ENCODE results near the gene SALL1.

Gene SALL1

DNA sequence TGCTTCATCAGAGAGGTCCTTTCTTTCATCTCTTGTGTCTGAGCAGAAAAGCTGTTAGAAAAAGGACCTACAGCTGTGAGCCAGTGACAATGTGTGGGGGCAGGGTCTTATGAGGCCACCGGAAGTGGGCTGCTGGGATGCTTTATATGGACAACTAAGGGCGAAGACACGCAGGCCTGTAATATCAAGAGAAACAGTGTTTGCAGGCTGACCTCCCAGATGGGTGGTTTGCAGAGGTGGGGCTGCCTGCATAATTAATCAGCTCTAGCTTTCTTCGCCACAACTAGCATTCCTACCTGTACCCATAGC, 30.4 kb upstream of the SALL1 start:
- no peaks in the 10 kb centered on the region for H3K36me3 Mint-ChIP-seq (ENCODE audit: low read depth)
- no peak overlapping the region for H3K4me3 Mint-ChIP-seq
- TF ChIP-seq, protein P1, sequence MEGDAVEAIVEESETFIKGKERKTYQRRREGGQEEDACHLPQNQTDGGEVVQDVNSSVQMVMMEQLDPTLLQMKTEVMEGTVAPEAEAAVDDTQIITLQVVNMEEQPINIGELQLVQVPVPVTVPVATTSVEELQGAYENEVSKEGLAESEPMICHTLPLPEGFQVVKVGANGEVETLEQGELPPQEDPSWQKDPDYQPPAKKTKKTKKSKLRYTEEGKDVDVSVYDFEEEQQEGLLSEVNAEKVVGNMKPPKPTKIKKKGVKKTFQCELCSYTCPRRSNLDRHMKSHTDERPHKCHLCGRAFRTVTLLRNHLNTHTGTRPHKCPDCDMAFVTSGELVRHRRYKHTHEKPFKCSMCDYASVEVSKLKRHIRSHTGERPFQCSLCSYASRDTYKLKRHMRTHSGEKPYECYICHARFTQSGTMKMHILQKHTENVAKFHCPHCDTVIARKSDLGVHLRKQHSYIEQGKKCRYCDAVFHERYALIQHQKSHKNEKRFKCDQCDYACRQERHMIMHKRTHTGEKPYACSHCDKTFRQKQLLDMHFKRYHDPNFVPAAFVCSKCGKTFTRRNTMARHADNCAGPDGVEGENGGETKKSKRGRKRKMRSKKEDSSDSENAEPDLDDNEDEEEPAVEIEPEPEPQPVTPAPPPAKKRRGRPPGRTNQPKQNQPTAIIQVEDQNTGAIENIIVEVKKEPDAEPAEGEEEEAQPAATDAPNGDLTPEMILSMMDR (IDR thresholded peaks at IDR 0.05; ENCODE audit: unreplicated experiment in 3 of 3), result no peak
- H3K9me3 Mint-ChIP-seq, result no peaks in the 10 kb centered on the region
- no peak overlapping the region for H3K27ac Mint-ChIP-seq
- peaks cover 13% of the 10 kb centered on the region for H3K4me1 Mint-ChIP-seq
- peaks cover 31% of the 10 kb centered on the region for H3K27me3 Mint-ChIP-seq (ENCODE audit: low read depth)

DNA sequence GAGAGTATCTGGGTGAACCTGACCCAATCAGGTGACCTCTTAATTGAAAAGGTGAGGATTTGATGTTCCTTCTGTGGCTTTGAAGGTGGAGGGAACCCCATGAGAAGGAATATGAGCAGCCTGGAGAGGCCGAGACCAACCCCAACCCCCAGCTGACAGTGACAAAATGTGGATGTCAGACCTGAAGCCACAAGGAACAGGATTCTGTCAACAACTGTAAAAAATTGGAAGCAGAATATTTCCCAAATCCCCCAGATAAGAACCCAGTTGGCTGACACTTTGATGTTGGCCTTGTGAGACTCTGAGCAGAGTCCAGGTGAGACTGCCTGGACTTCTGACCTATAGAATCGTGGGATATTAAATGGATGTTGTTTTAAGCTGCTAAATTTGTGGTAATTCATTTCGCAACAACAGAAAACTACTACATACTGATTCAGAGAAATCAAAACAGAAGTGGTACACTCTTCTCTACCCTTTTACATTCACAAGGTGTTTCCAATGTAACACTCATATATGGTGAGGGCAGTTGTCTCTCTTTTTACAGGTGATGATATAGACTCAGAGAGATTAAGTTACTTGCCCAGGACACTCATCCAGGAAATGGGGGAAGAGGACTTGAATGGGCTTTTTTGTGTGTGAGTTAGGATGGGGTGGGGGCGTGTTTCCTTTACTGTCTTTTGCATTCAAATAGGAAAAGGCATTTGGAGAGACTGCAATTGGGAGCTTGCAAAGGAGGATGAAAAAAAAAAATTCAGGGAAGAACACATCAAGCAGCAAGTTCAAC, 29.8 kb upstream of the SALL1 start:
- H3K9me3 Mint-ChIP-seq, result no peaks in the 10 kb centered on the region
- peaks cover 30% of the 10 kb centered on the region for H3K27me3 Mint-ChIP-seq (ENCODE audit: low read depth)
- no peak overlapping the region for H3K27ac Mint-ChIP-seq
- no peak overlapping the region for H3K4me3 Mint-ChIP-seq
- TF ChIP-seq, protein P1 (IDR thresholded peaks at IDR 0.05; ENCODE audit: unreplicated experiment in 3 of 3), result no peak
- peaks cover 13% of the 10 kb centered on the region for H3K4me1 Mint-ChIP-seq
- H3K36me3 Mint-ChIP-seq (ENCODE audit: low read depth), result no peaks in the 10 kb centered on the region

DNA sequence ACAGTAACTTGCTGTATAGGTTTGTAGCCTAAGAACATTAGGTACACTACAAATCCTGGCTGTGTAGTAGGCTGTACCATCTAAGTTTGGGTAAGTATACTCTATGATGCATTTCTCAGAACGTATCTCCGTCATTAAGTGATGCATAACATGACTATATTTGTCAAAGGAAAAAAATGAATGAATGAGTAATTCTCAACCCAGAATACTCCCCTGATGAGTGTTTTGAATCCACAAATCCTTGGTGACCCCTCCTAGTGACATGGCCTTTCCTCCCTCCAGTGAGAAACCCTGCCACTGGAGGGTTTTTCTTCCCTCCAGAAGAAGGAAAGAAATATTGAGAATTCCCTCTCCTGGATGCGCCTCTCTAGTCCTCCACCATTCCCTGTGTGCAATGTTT, 24.0 kb upstream of the SALL1 start:
- TF ChIP-seq, protein P1 (IDR thresholded peaks at IDR 0.05; ENCODE audit: unreplicated experiment in 3 of 3), result no peak
- peaks cover 10% of the 10 kb centered on the region for H3K36me3 Mint-ChIP-seq (ENCODE audit: low read depth)
- no peak overlapping the region for H3K4me3 Mint-ChIP-seq
- no peak overlapping the region for H3K27ac Mint-ChIP-seq
- peaks cover 5% of the 10 kb centered on the region for H3K9me3 Mint-ChIP-seq
- peaks cover 29% of the 10 kb centered on the region for H3K27me3 Mint-ChIP-seq (ENCODE audit: low read depth)
- H3K4me1 Mint-ChIP-seq, result peaks cover 5% of the 10 kb centered on the region

DNA sequence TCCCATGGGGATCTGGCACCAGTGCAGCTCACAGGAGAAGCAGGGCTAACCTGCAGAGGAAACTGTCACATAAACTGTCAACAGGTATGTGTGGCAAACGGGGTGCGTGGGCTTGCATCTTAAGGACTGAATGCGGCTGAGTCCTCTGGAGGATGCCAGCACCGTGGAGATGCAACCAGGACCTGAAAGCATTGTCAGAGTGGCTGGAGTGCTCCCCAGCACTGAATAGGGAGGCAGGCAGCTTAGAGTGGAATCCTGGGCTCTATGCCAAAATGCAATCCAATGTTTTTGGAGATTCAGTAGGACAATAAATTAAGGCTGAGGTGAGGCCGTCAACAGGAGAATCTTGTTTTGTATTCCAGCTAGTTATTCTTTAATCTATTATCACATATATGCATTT, 21.3 kb upstream of the SALL1 start:
- Mint-ChIP-seq H3K4me1 (no peaks in the 10 kb centered on the region), H3K4me3 (no peak overlapping the region), H3K27ac (no peak overlapping the region), H3K36me3 (ENCODE audit: low read depth) (peaks cover 16% of the 10 kb centered on the region), H3K27me3 (ENCODE audit: low read depth) (peaks cover 48% of the 10 kb centered on the region), H3K9me3 (peaks cover 12% of the 10 kb centered on the region)
- TF ChIP-seq, protein P1 (IDR thresholded peaks at IDR 0.05; ENCODE audit: unreplicated experiment in 3 of 3), result no peak

DNA sequence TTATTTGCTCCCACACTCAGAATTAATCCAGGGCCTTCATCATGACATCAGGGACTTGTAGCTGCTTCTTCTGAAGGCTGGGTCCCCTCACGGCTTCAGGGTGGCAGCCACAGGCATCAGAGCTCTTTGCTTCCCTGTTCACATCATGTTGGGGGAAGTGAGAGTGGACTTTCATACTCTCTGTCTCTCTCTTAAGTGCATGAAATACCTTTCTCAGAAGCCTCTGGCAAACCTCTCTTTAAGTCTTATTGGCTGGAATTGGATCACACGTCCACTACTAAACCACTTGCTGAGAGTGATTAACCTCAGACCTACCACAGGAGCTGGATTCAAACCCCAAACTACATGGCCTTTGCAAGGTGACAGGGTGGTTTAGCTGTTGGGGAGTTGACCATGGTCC, 17.7 kb upstream of the SALL1 start:
- Mint-ChIP-seq H3K27me3 (ENCODE audit: low read depth) (peaks cover 77% of the 10 kb centered on the region), H3K4me3 (no peak overlapping the region), H3K4me1 (no peaks in the 10 kb centered on the region), H3K27ac (no peak overlapping the region), H3K36me3 (ENCODE audit: low read depth) (peaks cover 16% of the 10 kb centered on the region), H3K9me3 (peaks cover 12% of the 10 kb centered on the region)
- TF ChIP-seq, protein P1 (IDR thresholded peaks at IDR 0.05; ENCODE audit: unreplicated experiment in 3 of 3), result no peak

Data from nephron (organoid).